ENCODE measurements around the gene MATK. TPM values are rescaled to one million over a fixed set of nuclear protein-coding genes. Genes with fewer than 3 reads are reported as not detected.

Gene MATK
- total RNA-seq, 2 donors from 2014 or later: 0.78 TPM; not detected in 1

GRCh38 chr19:3745363-3746045 is 40.7 kb downstream of the MATK start:
- no peak overlapping the region for H3K27ac ChIP-seq
- no peak overlapping the region for H3K4me3 ChIP-seq
- ATAC-seq (no peak), DNase-seq (no peak)
- H3K27me3 ChIP-seq: no peaks in the 10 kb centered on the region
- intact Hi-C loops (cut with DNase I): no loop called here
- peaks cover 0 to 4% of the 10 kb centered on the region in 2 donors for H3K36me3 ChIP-seq (replicated peaks in 1 of 2; ENCODE audit: insufficient read depth in 1 of 2, low read depth in 2 of 2)
- H3K4me1 ChIP-seq: no peaks in the 10 kb centered on the region
- 63 to 80% methylated on average over 4 to 8 of the region's 8 CpGs for WGBS, 2 donors
- TF ChIP-seq, protein P1, sequence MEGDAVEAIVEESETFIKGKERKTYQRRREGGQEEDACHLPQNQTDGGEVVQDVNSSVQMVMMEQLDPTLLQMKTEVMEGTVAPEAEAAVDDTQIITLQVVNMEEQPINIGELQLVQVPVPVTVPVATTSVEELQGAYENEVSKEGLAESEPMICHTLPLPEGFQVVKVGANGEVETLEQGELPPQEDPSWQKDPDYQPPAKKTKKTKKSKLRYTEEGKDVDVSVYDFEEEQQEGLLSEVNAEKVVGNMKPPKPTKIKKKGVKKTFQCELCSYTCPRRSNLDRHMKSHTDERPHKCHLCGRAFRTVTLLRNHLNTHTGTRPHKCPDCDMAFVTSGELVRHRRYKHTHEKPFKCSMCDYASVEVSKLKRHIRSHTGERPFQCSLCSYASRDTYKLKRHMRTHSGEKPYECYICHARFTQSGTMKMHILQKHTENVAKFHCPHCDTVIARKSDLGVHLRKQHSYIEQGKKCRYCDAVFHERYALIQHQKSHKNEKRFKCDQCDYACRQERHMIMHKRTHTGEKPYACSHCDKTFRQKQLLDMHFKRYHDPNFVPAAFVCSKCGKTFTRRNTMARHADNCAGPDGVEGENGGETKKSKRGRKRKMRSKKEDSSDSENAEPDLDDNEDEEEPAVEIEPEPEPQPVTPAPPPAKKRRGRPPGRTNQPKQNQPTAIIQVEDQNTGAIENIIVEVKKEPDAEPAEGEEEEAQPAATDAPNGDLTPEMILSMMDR (IDR thresholded peaks at IDR 0.05): no peak
- no peak for TF ChIP-seq POLR2A (IDR thresholded peaks at IDR 0.05)
- no peaks in the 10 kb centered on the region for H3K9me3 ChIP-seq

DNA sequence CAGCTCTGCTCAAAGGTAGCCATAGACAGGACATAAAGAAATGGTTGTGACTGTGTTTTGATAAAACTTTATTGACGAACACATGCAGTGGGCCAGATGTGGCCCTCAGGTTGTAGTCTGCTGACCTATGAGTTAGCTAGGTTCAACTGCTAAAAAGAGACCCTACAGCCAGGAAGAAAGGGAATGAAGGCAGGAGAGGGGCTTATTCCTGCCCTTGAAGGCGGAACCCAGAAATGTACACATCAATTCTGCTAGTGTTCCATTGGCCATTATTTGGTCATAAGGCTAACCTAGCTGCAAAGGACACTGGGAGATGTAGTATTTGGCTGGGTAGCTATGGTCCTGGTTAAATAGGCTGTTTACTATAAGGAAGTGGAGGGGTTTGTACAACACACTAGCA is 42.7 kb downstream of the MATK start:
- no peaks in the 10 kb centered on the region for H3K4me1 ChIP-seq
- H3K4me3 ChIP-seq: no peak overlapping the region
- no peaks in the 10 kb centered on the region for H3K9me3 ChIP-seq
- intact Hi-C loops (cut with DNase I): no loop called here
- no peak for DNase-seq
- no peaks in the 10 kb centered on the region for H3K36me3 ChIP-seq (replicated peaks in 1 of 2; ENCODE audit: insufficient read depth in 1 of 2, low read depth in 2 of 2)
- no peak for TF ChIP-seq POLR2A (IDR thresholded peaks at IDR 0.05)
- no peak overlapping the region for H3K27ac ChIP-seq
- WGBS, 2 donors: 94 to 97% methylated on average over 2 of the region's 2 CpGs
- H3K27me3 ChIP-seq: no peaks in the 10 kb centered on the region
- ATAC-seq: no peak

GRCh38 chr19:3740431-3740830 is 45.8 kb downstream of the MATK start:
- Histone ChIP-seq H3K27me3 (no peaks in the 10 kb centered on the region), H3K4me1 (no peaks in the 10 kb centered on the region), H3K9me3 (no peaks in the 10 kb centered on the region), H3K36me3 (replicated peaks in 1 of 2; ENCODE audit: insufficient read depth in 1 of 2, low read depth in 2 of 2) (no peaks in the 10 kb centered on the region), H3K27ac (no peak overlapping the region), H3K4me3 (no peak overlapping the region)
- 96% methylated on average over 5 of the region's 24 CpGs; no CpG with 5 or more reads in 1 of the 2 donors for WGBS, 2 donors
- intact Hi-C loops (cut with DNase I): no loop called here
- TF ChIP-seq, protein P1 (IDR thresholded peaks at IDR 0.05): no peak
- TF ChIP-seq POLR2A (IDR thresholded peaks at IDR 0.05): no peak
- DNase-seq: no peak
- no peak for ATAC-seq

GRCh38 chr19:3738477-3739220 is 47.5 kb downstream of the MATK start:
- Histone ChIP-seq H3K9me3 (no peaks in the 10 kb centered on the region), H3K27ac (no peak overlapping the region), H3K4me1 (no peaks in the 10 kb centered on the region), H3K4me3 (no peak overlapping the region), H3K27me3 (no peaks in the 10 kb centered on the region), H3K36me3 (replicated peaks in 1 of 2; ENCODE audit: insufficient read depth in 1 of 2, low read depth in 2 of 2) (peaks cover 0 to 3% of the 10 kb centered on the region in 2 donors)
- intact Hi-C loops (cut with DNase I): no loop called here
- no peak for TF ChIP-seq POLR2A (IDR thresholded peaks at IDR 0.05)
- TF ChIP-seq, protein P1 (IDR thresholded peaks at IDR 0.05): no peak
- ATAC-seq (no peak), DNase-seq (no peak)
- WGBS, 2 donors: 95 to 96% methylated on average over 21 to 32 of the region's 32 CpGs

DNA sequence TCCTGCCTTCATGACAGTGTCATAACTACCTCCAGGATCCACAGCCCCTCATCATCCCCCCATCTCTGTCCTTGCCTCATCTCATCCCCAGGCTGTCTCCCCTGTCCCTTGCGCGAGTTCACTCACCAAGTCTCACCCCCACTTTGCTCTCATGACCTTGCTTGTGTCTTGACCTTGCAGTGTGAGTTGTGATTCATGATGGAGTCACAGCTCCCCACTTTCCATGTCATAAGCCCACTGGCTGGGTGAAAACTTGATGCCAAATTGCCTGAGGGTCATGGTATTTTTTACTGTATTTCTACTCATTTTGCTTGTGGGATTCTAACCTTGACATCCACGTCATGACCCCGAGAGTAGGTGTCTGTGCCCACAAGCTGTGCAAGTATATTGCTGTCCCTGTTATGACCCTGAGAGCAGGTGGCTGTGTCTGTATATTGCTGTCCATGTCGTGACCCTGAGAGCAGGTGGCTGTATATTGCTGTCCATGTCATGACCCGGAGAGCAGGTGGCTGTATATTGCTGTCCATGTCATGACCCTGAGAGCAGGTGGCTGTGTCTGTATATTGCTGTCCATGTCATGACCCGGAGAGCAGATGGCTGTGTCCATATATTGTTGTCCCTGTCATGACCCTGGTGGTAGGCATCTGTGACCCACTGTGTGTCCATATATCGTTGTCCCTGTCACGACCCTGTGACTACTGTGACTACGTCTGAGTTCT is 48.5 kb downstream of the MATK start:
- DNase-seq: no peak

More for the DNA sequence above, 48.5 kb downstream of the MATK start:
- intact Hi-C loops (cut with DNase I): no loop called here
- 83% methylated on average over 9 to 10 of the region's 10 CpGs for WGBS, 2 donors
- Histone ChIP-seq H3K9me3 (no peaks in the 10 kb centered on the region), H3K36me3 (replicated peaks in 1 of 2; ENCODE audit: insufficient read depth in 1 of 2, low read depth in 2 of 2) (peaks cover 0 to 3% of the 10 kb centered on the region in 2 donors), H3K4me3 (no peak overlapping the region), H3K4me1 (no peaks in the 10 kb centered on the region), H3K27me3 (no peaks in the 10 kb centered on the region), H3K27ac (no peak overlapping the region)
- no peak for TF ChIP-seq POLR2A (IDR thresholded peaks at IDR 0.05)
- TF ChIP-seq, protein P1 (IDR thresholded peaks at IDR 0.05): no peak
- no peak for ATAC-seq

Data from body of pancreas (tissue), 4 donors.